NK-92 treated with Interleukin-12 subunit alpha and Interleukin-12 subunit beta, amount 100 ng/mL, for 24 hours (cell line): ENCODE measurements around the gene MYO1D.
A peak's percentile ranks its signal among the peaks of the same experiment; 100 is the strongest.
"Not testable (repeated sequence)": the region's sequence is repeated elsewhere in the genome, so short reads cannot be mapped to it uniquely, and the experiment has no call there.

Source experiments
- DNase-seq: peaks from one replicate; lab custom pipeline; 2025; lab: John Stamatoyannopoulos, UW

Gene MYO1D

GRCh38 chr17:32671896-32672295 is 205.0 kb downstream of the MYO1D start:
- no peak for DNase-seq

GRCh38 chr17:32664936-32665583 is 211.9 kb downstream of the MYO1D start:
- DNase-seq, result no peak

GRCh38 chr17:32660496-32660985 is 216.4 kb downstream of the MYO1D start:
- no peak for DNase-seq

- peak; percentile 34 for DNase-seq
Measured at GRCh38 chr17:32659419-32659842, 217.5 kb downstream of the MYO1D start.

GRCh38 chr17:32658470-32659418 is 218.2 kb downstream of the MYO1D start:
- DNase-seq, result no peak

GRCh38 chr17:32656886-32657285 is 220.0 kb downstream of the MYO1D start:
- DNase-seq, result no peak

GRCh38 chr17:32654324-32654723 is 222.6 kb downstream of the MYO1D start:
- no peak for DNase-seq

- DNase-seq, result no peak
Measured at GRCh38 chr17:32651084-32651483, 225.8 kb downstream of the MYO1D start.

- DNase-seq, result no peak
Measured at GRCh38 chr17:32648450-32648849, 228.5 kb downstream of the MYO1D start.

GRCh38 chr17:32646941-32647340 is 230.0 kb downstream of the MYO1D start:
- no peak for DNase-seq

GRCh38 chr17:32641514-32641913 is 235.4 kb downstream of the MYO1D start:
- DNase-seq, result not testable (repeated sequence)

- DNase-seq, result no peak
Measured at GRCh38 chr17:32636598-32637218, 240.2 kb downstream of the MYO1D start.

GRCh38 chr17:32634167-32634566 is 242.8 kb downstream of the MYO1D start:
- DNase-seq, result no peak

GRCh38 chr17:32631341-32632096 is 245.4 kb downstream of the MYO1D start:
- no peak for DNase-seq

GRCh38 chr17:32629563-32630190 is 247.2 kb downstream of the MYO1D start:
- DNase-seq, result no peak

- no peak for DNase-seq
Measured at GRCh38 chr17:32628271-32629044, 248.5 kb downstream of the MYO1D start.

- no peak for DNase-seq
Measured at GRCh38 chr17:32627239-32627996, 249.5 kb downstream of the MYO1D start.

GRCh38 chr17:32626379-32626791 is 250.5 kb downstream of the MYO1D start:
- DNase-seq, result no peak

GRCh38 chr17:32625971-32626370 is 251.0 kb downstream of the MYO1D start:
- DNase-seq, result no peak

GRCh38 chr17:32623196-32623595 is 253.7 kb downstream of the MYO1D start:
- no peak for DNase-seq
